Stomach (tissue), 4 donors: Measurements from ENCODE around the gene VWA8.

Experiments used
- CTCF ChIP-seq, 7 experiments: fragments of 450-650 bp in 4 of 7; fragments of 200-600 bp in 3 of 7; sonication (generic) in 3 of 7; IDR thresholded peaks; one replicate each; pipeline ENCODE4 v1.5.1; 2016 to 2019; ENCODE audit warnings: antibody characterized with exemption in 7 of 7, control low read depth in 2 of 7, mild to moderate bottlenecking in 1 of 7
- POLR2A ChIP-seq, 4 donors: fragments of 450-650 bp; IDR thresholded peaks; one replicate each; pipeline ENCODE4 v1.6.1; 2016; ENCODE audit warnings: antibody characterized with exemption in 4 of 4, control low read depth in 2 of 4, mild to moderate bottlenecking in 1 of 4, moderate library complexity in 1 of 4
- POLR2AphosphoS5 ChIP-seq, 3 donors: sonication (generic); formaldehyde crosslinking; IDR thresholded peaks; one replicate each; pipeline ENCODE4 v1.6.1; 2016; ENCODE audit warnings: antibody characterized with exemption in 3 of 3

DNA sequence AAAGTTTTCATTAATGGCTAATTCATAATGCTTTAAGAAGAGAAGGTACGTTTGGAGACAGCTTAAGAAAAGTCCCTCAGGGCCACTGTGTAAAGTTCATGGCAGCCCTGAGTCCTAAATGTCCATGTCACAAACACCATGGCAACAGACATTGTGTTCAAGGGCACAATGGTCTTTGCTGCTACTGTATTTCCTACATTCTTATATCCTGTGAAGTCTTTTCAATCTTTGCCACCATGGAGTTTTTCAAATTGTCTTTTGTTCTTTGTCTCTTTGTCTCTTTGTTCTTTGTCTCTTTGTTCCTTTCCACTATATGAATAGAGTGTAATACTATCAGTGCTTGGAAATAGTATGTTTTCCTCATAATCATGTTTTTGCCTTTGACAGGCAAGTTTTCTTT lies 178.8 kb downstream of the VWA8 start:
- TF ChIP-seq CTCF (IDR thresholded peaks at IDR 0.05) (no peak), POLR2AphosphoS5 (IDR thresholded peaks at IDR 0.05) (no peak), POLR2A (IDR thresholded peaks at IDR 0.05) (no peak)
